Calu3 (cell line): Measurements from ENCODE around the gene VPS13C. TPM values are rescaled to one million over a fixed set of nuclear protein-coding genes. Genes with fewer than 3 reads are reported as not detected.
"Not testable (repeated sequence)": the region's sequence is repeated elsewhere in the genome, so short reads cannot be mapped to it uniquely, and the experiment has no call there.

Experiments used
- BruUV-seq: library from RNA; stranded (reverse); fragments of 400-500 nt; replicated peaks from 2 replicates; lab custom pipeline; 2021; lab: Mats Ljungman, UMichigan
- CTCF ChIA-PET: fragments of 300-600 bp; sonication (Branson Sonifier 250); formaldehyde crosslinking; loops from one replicate; lab custom pipeline; 2022; ENCODE audit warnings: antibody characterized with exemption; lab: Charles Lee
- DNase-seq: peaks from one replicate; pipeline ENCODE4 v3.0.0; 2022
- H3K27ac Mint-ChIP-seq: one replicate; pipeline ENCODE4 v1.8.0; 2022; ENCODE audit warnings: mixed read lengths; ENCODE audit not compliant: unreplicated experiment
- H3K27me3 Mint-ChIP-seq: one replicate; pipeline ENCODE4 v1.8.0; 2022; ENCODE audit warnings: mixed read lengths; ENCODE audit not compliant: unreplicated experiment
- H3K36me3 Mint-ChIP-seq: one replicate; pipeline ENCODE4 v1.8.0; 2022; ENCODE audit warnings: mild to moderate bottlenecking, moderate library complexity, mixed read lengths; ENCODE audit not compliant: insufficient read depth, unreplicated experiment
- H3K4me1 Mint-ChIP-seq: one replicate; pipeline ENCODE4 v1.8.0; 2022; ENCODE audit warnings: mild to moderate bottlenecking, low read depth, mixed read lengths; ENCODE audit not compliant: unreplicated experiment
- H3K4me3 Mint-ChIP-seq: one replicate; pipeline ENCODE4 v1.8.0; 2022; ENCODE audit warnings: mild to moderate bottlenecking, low read depth, moderate library complexity, mixed read lengths; ENCODE audit not compliant: unreplicated experiment
- H3K9me3 Mint-ChIP-seq: one replicate; pipeline ENCODE4 v1.8.0; 2022; ENCODE audit warnings: low read depth, mixed read lengths; ENCODE audit not compliant: unreplicated experiment
- CTCF ChIP-seq: fragments of 200-600 bp; IDR thresholded peaks from one replicate; pipeline ENCODE4 v1.8.0; 2022; ENCODE audit warnings: antibody characterized with exemption; ENCODE audit not compliant: unreplicated experiment
- intact Hi-C: fragments of 100-400 bp; cut with micrococcal nuclease; formaldehyde crosslinking; loops from one replicate; pipeline ENCODE4 v1.10.0; 2022; ENCODE audit not compliant: unreplicated experiment
- total RNA-seq: library from RNA; stranded (reverse); gene quantifications from 2 replicates; pipeline ENCODE4 v1.2.3, GENCODE V29; 2022

VPS13C gene
- total RNA-seq, 1 experiment from 2014 or later = 99.9 TPM

- TF ChIP-seq CTCF = no peak
- Mint-ChIP-seq H3K27me3 (no peaks in the 10 kb centered on the region), H3K27ac (no peak overlapping the region), H3K9me3 (peaks cover 2% of the 10 kb centered on the region), H3K36me3 (no peaks in the 10 kb centered on the region), H3K4me3 (no peak overlapping the region), H3K4me1 (peaks cover 42% of the 10 kb centered on the region)
- no peak for DNase-seq
- intact Hi-C loops = loop anchor here (2.0 kb wide), 1 partner anchor 15 kb away; no protein-coding TSS in a partner anchor
- no TSS peak for BruUV-seq
- CTCF ChIA-PET = no interaction called here
Measured at GRCh38 chr15:62050115-62050514, 10.1 kb downstream of the VPS13C start.

GRCh38 chr15:62048254-62048653, 12.0 kb downstream of the VPS13C start:
- H3K36me3 Mint-ChIP-seq, intact Hi-C loops, H3K4me3 Mint-ChIP-seq, DNase-seq, H3K9me3 Mint-ChIP-seq, BruUV-seq, H3K27me3 Mint-ChIP-seq, CTCF ChIA-PET, H3K27ac Mint-ChIP-seq: not testable (repeated sequence)
- peaks cover 25% of the 10 kb centered on the region for H3K4me1 Mint-ChIP-seq

GRCh38 chr15:62047282-62047827, 12.9 kb downstream of the VPS13C start:
- Mint-ChIP-seq H3K27me3 (no peaks in the 10 kb centered on the region), H3K4me1 (peaks cover 23% of the 10 kb centered on the region), H3K4me3 (no peak overlapping the region), H3K36me3 (no peaks in the 10 kb centered on the region), H3K9me3 (peaks cover 2% of the 10 kb centered on the region), H3K27ac (no peak overlapping the region)
- no peak for DNase-seq
- TF ChIP-seq CTCF = no peak
- intact Hi-C loops = no loop called here
- BruUV-seq = no TSS peak
- CTCF ChIA-PET = interaction anchor here (0.9 kb wide), 2 partner anchors 23 to 695 kb away, joined by 3 read pairs; no protein-coding TSS in a partner anchor

GRCh38 chr15:62046078-62046743, 14.0 kb downstream of the VPS13C start:
- Mint-ChIP-seq H3K27ac (no peak overlapping the region), H3K4me3 (no peak overlapping the region), H3K4me1 (peaks cover 17% of the 10 kb centered on the region), H3K27me3 (no peaks in the 10 kb centered on the region), H3K9me3 (peaks cover 2% of the 10 kb centered on the region), H3K36me3 (no peaks in the 10 kb centered on the region)
- intact Hi-C loops = no loop called here
- no TSS peak for BruUV-seq
- DNase-seq = no peak
- no peak for TF ChIP-seq CTCF
- CTCF ChIA-PET = no interaction called here
